ENCODE measurements around the gene MPZL2.

Gene MPZL2

GRCh38 chr11:118283037-118283636 is 19.0 kb upstream of the MPZL2 start:
- DNase-seq, result no peak

DNA sequence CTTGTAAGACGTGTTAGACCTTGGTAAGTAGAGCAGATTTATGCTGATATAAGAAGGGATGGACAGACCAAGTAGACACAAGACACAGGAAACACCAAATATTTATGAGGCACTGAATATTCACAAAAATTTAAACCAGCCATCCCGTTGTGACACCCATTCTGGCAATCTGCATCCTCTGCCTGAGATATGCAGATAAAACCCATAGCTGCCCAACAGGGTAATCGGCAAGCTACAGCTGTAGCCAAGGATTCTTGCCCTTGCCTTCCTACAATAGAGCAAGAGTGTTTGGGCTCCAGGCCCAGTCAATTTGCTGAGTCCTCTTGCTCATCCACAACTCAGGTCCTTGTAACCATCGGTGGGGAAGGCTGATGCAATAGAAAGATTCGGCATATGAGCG is 18.5 kb upstream of the MPZL2 start:
- DNase-seq, result no peak

GRCh38 chr11:118281284-118281683 is 17.2 kb upstream of the MPZL2 start:
- no peak for DNase-seq

- DNase-seq, result no peak
Measured at GRCh38 chr11:118277312-118277711, 13.2 kb upstream of the MPZL2 start.

- no peak for DNase-seq
Measured at GRCh38 chr11:118276422-118276821, 12.3 kb upstream of the MPZL2 start.

- no peak for DNase-seq
Measured at GRCh38 chr11:118275176-118275575, 11.1 kb upstream of the MPZL2 start.

GRCh38 chr11:118274186-118274585 is 10.1 kb upstream of the MPZL2 start:
- no peak for DNase-seq

DNA sequence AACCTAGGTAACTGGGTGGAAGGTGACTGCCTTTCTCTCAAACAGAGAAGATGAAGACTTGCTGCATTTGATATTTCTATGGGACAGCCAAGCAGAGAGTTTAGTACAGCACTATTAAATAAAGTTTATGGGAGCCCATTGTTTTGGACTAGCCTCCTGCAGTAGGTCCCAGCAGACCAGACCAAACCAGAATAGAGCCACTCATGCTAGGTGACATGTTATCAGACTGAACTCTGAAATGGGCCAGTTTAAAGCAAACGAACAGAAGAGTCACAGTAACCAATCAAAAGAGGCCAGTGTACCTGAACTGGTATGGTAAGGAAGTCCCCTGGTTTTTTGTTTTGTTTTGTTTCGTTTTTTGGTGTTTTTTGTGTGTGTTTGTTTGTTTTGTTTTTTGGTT is 7.9 kb upstream of the MPZL2 start:
- DNase-seq, result no peak

- no peak for DNase-seq
Measured at GRCh38 chr11:118267486-118267885, 3.4 kb upstream of the MPZL2 start.

DNA sequence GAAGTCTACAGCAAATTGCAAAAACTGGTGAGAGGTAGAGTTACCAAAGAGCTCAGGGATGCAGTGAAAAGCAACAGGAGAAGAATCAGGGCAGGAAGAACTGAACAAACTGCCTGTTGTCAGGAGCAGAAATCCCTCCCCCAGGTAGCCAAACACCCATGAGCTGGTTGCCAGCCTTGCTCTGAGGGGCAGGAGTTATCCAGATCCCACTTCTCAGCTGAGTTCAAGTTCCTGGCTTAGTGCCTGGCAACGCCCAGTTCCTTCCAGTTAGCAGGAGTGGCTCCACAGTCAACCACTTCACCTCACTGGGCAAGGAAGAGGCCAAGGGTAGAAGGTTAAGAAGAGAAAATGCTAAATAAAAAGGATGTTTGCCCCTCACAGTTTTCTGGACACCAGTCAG is 1.9 kb upstream of the MPZL2 start:
- DNase-seq, result no peak

GRCh38 chr11:118264569-118265465 is 720 bp upstream of the MPZL2 start:
- DNase-seq, result no peak

GRCh38 chr11:118263112-118263511 is 985 bp downstream of the MPZL2 start:
- no peak for DNase-seq

- DNase-seq, result no peak
Measured at GRCh38 chr11:118260353-118260752, 3.7 kb downstream of the MPZL2 start.

GRCh38 chr11:118259138-118259537 is 5.0 kb downstream of the MPZL2 start:
- no peak for DNase-seq

DNA sequence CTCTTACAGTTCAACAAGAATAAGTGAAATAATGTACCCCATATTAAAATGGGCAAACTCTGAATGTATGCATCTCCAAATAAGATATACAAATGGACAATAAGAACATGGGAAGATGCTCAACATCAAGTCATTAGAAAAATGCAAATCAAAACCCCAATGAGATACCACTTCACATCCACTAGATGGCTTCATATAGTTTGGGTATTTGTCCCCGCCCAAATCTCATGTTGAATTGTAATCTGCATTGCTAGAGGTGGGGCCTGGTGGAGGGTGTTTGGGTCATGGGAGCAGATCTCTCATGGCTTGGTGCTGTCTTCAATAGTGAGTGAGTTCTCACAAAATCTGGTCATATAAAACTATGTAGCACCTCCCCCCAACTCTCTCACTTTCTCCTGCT is 5.7 kb downstream of the MPZL2 start:
- DNase-seq, result no peak

GRCh38 chr11:118252688-118253087 is 11.4 kb downstream of the MPZL2 start:
- no peak for DNase-seq

DNA sequence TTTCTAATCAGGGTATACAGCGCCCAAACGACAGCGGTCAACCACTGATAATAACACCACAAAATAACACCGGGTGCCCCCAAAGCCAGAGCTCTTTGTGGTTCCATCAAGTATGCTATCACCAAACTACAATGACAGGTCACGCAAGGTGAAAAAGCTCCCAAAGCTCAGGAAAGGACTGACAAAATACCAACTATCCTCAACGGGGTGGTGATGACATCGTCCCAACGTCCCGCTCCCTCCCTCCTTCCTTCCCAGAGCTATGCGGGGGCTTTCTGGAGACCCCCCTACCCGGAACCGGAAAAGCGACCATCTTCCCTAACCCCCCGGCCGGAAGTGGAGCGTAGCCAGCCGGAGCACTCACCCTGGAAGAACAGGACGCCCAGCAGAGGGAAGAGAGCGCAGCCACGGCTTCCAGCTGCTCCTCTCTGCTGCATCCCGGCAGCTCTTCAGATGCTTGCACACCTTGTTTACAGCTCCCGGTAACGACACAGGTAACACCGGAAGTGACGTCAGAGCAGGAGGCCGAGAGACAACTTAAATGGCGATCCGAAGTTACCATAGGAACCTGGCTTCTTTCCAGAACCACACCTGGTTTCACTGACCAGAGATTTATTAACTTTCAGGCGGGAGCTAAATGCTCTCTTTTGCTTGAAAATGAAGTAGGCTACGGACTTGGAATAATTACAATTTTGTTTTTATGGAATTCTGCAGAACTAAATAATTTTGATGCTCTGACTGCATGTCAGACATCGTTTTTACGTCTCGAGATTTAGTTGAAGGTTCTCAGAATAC is 12.0 kb downstream of the MPZL2 start, which contains the start of gene MPZL3:
MPZL3 (minus strand) TSS at position 508 of the 795 bp plus-strand sequence; CDS start at position 437, 71 bp downstream.
- peak; percentile 28 for DNase-seq

GRCh38 chr11:118247041-118247440 is 17.1 kb downstream of the MPZL2 start:
- no peak for DNase-seq

DNA sequence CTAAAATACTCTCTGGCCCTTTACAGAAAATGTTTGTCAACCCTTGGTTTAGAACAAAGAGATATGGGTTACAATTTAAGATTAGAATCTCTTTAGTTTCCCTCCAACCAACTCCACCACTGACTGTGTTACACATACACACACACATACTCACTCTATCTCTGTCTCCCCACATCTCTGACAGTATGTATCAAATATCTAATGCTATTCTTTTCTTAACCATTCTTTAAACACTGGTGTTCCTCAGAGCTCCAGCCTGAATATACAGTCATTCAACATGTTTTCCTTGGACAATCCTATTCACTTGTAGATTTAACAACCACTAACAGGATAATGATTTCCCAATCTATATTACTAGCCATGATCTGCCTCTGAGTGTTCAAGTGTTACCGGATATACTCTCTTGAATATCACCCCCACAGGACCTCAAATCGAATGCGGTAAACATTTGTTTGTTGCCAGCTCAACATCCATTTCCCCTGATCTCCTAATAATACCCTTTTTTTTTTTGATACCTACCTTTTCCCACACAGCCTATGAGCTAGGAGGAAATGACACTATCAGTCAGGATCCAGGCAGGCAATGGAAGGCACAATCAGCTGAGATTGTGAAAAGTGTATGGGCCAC is 18.0 kb downstream of the MPZL2 start:
- DNase-seq, result no peak

GRCh38 chr11:118243993-118244762 is 19.9 kb downstream of the MPZL2 start:
- DNase-seq, result no peak

DNA sequence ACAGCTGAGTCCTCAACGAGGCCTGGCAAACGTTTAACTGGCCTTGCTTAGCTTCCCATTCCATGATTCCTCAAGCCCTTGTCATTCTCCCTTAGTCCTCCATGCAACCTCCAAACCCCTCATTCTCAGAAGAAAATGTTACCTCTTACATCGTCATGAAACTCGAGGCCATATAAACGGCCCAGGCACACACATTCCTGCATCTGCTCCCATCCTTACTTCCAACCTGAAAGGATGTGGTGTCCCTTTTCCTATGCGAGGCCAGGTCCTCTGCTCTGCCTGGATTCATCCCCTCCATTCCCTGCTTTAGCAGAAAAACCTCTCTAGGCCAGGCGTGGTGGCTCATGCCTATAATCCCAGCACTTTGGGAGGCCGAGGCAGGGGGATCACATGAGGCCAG is 20.9 kb downstream of the MPZL2 start:
- DNase-seq, result no peak

GRCh38 chr11:118241764-118242098 is 22.4 kb downstream of the MPZL2 start:
- no peak for DNase-seq
